ENCODE measurements around the gene PLD1. TPM values are rescaled to one million over a fixed set of nuclear protein-coding genes. Genes with fewer than 3 reads are reported as not detected.
"Not testable (repeated sequence)": the region's sequence is repeated elsewhere in the genome, so short reads cannot be mapped to it uniquely, and the experiment has no call there.

The PLD1 gene
- total RNA-seq, 1 experiment from 2014 or later = 6.2 TPM

DNA sequence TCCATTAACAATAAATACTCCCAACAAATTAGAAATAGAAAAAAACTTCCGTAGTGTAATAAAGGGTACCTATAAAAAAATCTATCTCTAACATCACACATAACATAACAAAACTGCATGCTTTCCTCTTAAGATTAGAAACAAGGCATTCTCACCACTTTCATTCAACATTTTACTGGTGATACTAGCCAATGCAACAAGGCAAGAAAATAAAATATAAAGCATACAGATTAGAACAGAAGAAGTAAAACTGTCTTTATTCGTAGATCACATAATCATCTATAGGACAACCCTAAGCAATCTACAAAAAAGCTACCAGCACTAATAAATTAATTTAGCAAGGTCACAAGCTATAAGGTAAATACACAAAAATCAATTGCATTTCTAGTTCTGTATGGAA is 107.1 kb downstream of the PLD1 start:
- no peak for DNase-seq (ENCODE audit: low read depth)

DNA sequence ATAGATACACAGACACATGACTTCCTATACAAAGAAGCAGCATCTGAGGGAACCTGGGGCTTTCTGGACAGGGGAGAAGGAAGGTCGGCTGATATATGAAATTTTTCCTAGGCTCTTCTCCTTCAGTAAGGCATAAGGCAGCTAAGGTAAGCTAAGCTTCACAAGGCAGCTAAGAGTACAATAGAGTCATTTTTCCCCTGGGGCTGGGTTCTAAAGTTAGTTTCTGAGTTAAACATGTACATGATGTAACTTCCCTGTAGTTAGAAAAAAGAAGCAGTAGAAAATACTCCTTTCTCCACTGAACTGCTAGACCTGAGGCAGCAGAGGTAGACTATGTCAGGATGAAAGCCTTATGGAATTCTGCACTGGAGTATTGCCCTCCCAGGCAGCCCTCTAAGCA is 109.6 kb downstream of the PLD1 start:
- no peak for DNase-seq (ENCODE audit: low read depth)

DNA sequence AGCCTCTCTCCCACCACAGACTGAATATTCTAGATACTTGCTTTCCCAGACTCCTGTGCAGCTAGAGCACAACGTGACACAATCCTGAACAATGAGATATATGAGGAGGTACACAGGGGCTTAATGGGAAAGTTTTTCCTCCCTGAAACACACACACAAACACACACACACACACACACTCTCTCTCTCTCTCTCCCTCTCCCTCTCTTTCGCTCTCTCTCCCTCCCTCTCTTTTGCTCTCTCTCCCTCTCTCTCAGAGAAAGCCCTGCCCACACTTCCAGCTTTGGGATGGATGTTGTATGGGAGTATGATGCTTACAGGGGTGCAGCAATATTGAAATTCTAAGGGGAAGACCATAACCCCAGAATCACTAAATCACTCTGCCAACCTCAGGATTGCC is 110.1 kb downstream of the PLD1 start:
- DNase-seq (ENCODE audit: low read depth) = no peak

DNA sequence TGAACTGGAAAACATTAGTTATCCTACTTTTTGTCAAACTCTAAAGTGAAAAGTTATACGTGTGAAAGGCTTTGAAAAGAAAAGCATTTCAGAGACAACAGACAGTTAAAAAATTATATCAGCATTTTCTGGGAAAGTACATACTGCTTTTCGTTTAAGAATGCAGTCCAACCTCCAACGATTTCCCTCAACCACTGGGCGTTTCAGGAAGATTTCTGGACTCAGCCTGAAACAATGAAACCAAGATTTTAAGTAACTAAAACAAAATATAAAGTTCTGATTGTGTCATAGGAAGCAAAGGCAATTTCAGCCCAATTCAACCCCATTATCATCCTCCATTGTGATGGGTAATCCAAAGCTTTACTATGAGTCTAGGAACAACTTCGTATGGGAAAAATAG is 110.7 kb downstream of the PLD1 start:
- no peak for DNase-seq (ENCODE audit: low read depth)

DNA sequence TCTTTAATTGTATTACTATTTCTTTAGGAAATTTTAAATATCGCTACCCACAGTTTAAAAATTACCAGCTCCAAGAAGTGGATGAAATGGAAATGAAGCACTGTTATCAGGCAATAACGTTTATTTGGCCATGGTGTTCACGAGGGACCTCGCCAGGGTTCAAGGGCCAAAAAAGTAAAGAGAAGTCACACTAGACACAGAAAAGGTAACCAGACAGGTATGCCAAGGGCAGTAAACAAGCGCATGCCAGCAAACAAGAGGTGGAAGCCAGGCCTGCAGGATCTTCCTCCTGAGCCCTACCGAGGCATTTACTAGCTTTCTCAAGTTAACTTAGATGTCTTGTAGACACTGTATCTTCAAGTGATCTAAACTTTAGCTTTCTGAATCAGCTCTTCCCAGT is 113.5 kb downstream of the PLD1 start:
- DNase-seq (ENCODE audit: low read depth) = no peak

DNA sequence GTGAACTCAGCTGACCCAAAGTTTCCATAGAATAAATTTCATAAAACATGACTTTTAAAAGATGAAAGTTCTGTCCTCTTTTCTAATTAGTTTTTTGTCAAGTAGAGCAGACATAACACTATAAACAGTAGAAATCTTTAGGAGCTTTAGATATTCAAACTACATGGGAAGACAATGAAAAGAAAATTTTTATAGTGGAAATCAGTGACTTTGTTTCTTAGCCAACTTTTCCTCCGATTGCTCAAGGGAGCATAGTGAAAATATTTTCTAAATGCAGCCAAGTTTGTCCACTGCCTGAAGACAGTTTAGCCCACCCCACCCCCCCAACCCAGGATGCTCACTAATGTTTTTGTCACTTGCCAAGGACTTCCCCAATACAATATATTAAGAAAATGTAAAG is 114.9 kb downstream of the PLD1 start:
- no peak for DNase-seq (ENCODE audit: low read depth)

DNA sequence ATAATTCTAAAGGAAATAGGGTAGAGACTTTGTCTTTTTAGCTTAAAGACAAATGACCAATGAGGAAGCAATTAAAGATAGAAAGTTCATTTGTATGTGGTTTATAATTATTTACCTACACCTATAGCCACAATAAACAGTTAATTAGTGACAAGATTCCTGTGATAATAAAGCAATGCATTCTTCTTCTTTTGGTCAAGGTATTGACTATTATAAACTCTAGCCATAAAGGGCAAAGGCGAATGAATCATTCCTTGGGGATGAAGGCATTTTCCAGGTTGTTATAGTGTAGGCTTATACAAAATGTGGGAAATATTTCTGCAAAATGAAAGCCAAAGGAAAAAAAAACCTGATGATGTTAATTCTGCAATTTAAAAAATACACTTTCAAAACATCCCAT is 115.4 kb downstream of the PLD1 start:
- DNase-seq (ENCODE audit: low read depth) = no peak

DNA sequence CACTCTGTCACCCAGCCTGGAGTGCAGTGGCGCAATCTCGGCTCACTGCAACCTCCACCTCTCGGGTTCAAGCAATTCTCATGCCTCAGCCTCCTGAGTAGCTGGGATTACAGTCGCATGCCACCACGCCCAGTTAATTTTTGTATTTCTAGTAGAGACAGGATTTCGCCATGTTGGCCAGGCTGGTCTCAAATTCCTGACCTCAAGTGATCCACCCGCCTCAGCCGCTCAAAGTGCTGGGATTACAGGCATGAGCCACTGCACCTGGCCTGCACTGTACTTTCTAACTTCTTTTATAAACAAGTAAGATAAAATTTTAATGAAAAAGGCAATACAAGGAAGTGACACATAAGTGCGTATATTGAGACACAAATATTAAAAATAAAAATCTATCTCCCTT is 117.7 kb downstream of the PLD1 start:
- not testable (repeated sequence) for DNase-seq (ENCODE audit: low read depth)

DNA sequence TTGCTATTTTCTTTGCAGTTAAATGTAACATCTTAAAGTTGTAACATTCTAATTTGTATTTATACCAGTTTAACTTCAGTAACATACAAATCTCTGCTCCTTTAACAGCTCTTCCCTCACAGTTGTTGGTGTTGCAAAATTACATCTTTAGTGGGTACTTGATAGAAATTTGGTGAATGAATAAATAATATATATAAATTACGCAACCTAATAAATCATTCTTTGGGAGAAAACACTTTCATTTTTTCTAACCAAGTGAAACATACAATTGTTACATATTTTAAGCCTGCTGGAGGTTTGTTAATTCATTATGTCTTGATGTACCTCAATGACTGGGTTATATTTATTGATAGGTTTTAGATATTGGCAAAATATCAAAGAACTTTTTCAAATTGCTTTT is 118.8 kb downstream of the PLD1 start:
- no peak for DNase-seq (ENCODE audit: low read depth)

DNA sequence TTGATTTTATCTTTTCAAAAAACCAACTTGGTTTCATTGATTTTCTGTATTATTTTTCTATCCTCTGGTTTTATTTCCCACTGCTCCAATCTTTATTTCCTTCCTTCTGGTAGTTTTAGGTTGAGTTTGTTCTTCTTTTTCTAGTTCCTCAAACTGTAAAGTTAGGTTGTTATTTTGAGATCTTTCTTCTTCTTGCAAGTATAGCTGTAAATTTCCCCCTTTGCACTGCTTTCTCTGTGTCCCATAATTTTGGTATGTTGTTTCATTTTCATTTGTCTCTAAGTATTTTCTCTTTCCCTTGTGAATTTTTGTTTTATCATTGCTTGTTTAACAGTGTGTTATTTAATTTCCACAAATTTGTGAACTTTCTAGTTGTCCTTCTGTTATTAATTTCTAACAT is 120.0 kb downstream of the PLD1 start:
- no peak for DNase-seq (ENCODE audit: low read depth)

DNA sequence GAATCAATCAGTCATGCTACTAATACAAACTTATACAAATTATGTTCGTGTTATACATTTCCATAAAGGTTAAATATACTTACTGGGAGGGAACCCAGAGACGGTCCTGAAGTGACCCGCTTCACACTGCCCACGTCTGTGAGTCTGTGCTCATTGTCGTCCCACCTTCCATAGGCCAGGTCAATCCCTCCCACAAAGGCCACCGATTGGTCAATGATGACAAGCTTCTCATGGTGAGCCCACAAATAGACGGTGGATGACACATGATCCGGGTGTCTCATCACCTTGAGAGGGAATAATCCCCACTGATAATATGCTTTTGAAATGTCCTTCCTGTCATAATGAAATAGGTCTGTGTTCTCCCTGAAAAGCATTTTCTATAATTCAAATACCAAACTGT is 121.7 kb downstream of the PLD1 start:
- DNase-seq (ENCODE audit: low read depth) = peak; percentile 25

DNA sequence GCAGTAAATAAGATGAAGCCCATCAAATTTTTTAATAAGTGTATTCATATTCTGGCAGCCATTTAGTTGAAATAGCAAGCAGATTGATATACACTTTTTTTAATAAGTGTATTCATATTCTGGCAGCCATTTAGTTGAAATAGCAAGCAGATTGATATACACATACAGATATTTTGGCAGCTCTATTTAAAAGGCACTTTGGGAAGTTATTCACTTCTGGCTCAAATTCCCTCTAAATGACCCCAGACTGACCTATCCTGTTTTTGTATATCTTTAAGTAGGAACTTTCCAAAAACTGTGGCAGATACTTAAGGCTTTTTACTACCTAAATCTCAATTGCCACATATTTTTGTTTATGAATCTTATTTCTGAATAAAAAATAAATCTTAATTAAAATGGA is 122.3 kb downstream of the PLD1 start:
- DNase-seq (ENCODE audit: low read depth) = no peak

DNA sequence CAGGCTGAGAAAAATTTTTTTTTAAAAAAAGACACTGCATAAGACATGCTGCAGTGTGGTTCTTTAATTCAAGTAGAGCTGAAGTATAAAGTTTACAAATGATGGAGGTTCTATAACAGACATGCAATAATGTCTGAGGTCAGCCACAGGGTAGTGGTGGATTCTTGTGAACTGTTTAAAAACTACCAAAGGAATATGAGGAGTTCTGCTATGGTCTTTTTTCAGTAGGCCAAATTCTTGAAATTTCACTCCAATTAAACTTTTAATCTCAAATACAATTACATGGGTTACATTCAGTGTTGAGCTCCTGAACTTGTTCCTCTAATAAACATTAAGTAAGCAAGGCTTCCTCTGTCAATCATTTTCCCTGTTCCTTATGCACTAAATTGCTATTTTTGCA is 122.7 kb downstream of the PLD1 start:
- no peak for DNase-seq (ENCODE audit: low read depth)

DNA sequence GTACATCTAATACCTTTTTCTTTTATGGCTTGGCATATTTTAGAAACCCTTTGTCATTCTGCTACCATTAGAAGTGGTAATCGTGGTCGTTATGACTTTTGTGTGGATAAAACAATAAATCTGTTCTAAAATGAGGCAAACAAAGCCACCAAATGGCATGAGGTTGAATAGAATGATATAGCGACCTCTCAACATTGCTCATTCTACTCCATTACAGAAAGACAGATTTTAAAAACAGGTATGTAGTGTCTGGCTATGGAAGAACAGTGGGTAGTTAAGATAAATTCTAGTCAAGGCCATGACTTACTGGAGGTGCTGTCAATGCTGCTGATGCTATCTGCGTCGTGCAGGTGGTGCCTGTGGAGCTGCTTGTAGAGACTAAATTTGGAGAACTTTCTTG is 123.2 kb downstream of the PLD1 start:
- DNase-seq (ENCODE audit: low read depth) = no peak

DNA sequence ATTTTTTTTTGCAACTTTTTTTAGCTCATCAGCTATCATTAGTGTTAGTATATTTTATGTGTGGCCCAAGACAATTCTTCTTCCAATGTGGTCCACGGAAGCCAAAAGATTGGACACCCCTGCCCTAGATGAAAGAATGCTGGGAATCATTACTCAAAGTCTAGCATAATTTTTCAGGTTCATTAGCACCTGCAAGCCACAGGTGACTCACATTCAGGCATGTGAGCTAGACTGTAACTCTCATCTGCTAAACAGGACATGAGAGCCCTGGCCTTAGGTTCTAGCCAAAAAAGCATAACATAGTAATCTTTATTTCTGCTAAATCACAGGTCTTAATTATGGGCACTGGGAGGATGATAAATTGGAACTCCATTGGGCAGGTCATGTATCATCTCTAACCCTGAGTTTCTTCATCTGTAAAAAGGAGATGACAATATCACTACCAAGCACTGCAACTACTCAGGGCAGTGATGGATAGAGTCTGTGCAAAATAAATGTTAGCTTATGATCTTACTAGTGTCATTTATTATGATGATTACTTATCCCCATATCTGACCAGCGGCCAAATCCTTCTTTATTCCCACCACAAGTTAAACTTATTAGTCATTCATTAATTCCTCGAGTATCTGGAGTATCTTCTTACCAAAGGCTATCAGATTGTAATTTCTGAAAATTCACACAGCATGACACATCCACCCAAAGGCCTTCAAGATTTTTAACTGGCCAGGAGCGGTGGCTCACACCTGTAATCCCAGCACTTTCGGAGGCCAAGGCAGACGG is 125.0 kb downstream of the PLD1 start:
- no peak for DNase-seq (ENCODE audit: low read depth)

DNA sequence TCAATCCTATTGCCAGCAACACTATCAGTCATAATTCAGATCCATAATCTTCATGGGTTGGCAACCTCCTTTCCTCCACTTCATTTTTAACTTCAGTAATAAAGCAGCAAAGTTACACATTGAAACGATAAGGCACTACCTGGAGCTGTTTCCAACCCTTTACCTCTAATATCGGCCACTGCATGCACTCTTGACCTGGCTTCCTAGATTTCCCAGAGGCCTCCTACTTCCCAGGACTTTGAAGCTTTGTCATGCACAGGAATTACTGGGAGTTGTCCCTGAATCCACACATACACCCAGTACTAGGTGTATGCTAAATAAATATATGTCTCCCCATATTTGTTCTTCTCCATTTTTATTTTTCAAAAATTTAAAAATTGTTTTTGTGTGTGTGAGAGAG is 126.1 kb downstream of the PLD1 start:
- DNase-seq (ENCODE audit: low read depth) = no peak

DNA sequence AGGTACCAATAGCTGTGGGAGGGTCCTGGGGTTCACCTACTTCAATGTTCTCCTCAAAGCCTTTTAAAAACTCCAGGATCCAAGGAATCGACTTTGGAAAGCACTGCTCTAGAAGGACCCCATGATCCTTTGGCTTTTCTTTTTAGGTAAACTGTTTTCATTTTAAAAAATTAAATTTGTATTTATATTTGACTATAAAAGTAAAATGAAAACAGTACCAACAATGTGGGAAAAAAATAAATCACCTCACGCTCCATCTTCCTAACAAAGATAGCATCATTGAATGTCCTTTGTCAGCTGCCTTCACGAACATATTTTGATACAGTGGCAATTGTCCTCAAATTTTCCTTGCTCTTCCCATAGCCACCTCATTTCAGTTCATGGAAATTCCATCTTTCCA is 127.5 kb downstream of the PLD1 start:
- DNase-seq (ENCODE audit: low read depth) = no peak

DNA sequence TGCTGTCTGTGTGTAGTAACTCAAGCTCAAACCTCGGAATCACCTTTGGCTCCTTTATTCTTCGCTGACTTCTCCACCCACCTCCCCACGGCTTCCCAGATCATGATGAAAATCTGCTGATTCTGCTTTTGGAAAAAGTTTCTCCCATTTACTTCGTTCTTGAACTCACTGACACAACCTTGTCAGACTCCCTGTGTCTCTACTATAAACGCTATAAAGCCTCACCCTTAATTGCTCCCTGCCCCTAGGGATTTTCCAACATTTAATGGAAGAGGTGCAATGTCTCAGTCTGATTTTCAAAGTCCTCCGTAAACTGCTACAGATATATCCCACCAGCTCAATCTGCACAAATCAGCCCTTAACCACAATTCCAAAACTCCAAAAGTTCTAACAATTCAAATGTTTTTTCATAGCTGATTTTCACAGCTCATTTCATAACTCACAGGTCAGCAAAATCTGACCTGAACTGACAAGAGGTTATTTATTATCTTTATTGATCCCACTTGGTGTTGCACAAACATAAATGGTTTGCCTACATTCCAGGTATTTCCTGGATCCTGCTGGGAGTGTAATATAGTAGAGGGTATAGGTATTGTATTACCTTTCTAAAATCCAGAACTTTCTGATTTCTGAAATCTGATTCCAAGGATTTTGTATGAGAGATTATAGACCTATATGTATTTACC is 129.4 kb downstream of the PLD1 start:
- DNase-seq (ENCODE audit: low read depth) = no peak

DNA sequence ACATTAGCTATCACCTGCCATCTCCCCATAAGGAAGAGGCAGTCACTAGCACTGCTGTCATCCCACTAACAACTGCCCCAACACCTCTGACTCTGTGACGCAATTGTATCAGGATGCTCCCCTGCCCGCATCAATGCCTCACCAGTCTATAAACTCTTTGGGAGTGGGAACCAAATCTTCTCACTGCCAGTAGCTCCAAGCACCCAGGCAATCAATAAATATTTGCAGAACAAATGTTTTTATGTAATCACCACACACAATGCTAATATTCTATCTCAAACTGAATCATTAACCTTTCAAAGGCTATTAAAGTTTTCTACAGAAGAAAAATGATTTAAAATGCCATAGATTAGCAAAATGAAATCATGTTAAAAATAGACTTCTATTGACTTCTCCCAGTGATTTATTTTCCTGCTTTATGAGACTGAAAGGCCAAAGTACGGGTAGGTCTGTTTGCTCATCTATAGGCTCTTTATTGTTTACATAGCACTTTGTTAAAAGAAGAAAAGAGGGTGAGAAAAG is 131.3 kb downstream of the PLD1 start:
- DNase-seq (ENCODE audit: low read depth) = no peak

DNA sequence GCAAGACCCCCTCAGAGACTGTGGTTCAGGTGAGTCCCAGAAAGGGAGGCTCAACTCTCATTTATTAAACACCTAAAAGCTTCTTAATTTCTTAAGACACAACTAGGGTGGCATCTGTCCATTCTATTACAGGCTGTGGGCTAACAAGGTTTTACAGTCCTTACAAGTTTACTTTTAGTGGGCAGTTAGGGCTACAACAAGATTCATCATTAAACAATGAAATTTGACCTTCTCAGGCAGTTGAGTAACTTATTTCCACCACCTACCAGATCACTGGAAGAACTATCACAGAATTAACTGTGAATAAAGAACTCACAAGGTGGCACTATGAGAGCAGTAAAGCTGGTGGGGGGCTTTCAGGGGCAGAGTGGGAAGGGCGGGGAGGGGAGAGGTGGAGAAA is 132.6 kb downstream of the PLD1 start:
- DNase-seq (ENCODE audit: low read depth) = no peak

DNA sequence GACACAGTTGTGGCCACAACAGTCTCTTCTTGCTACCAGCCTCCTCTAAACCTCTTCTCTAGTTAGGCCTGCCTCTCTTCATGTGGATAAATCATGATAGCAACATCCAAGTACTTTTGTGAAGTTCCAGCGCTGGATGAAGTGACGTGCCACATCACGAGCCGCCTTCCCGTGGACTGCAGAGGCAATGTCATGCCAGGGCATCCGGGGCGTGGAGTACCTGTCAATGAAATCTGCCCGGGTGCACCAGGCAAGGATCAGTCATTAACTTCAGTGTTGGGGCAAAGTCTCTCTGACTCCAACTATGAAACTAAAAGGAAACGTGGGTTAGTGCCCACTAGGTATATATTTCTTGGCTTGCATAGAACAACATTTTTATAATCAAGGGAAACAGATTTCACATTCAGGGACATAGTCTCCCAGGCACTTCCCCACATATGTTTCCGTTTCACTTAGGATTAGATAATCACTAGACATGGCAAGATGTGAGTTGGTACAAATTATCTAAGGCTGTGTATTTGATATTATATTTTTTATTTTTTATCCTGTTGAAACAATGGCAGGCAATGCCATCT is 133.6 kb downstream of the PLD1 start:
- DNase-seq (ENCODE audit: low read depth) = no peak

DNA sequence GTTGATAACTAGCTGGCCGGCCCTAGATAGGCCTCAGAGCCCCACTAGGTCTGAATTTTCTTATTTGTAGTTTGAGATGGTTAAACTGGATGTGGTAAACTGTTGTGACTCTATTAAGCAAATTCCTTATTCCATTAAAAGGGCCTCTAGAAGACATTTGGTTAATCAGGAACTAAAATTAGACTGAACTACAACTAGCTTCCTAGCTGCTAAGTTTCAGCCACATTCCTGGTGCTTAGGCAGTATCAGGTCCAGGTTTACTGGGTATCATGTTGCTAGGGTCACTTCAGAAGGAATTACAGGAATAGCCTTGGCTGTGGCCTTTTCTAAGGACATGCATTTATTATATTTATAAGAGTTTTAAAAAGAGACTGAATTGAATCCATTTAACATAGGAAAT is 136.3 kb downstream of the PLD1 start:
- DNase-seq (ENCODE audit: low read depth) = no peak

DNA sequence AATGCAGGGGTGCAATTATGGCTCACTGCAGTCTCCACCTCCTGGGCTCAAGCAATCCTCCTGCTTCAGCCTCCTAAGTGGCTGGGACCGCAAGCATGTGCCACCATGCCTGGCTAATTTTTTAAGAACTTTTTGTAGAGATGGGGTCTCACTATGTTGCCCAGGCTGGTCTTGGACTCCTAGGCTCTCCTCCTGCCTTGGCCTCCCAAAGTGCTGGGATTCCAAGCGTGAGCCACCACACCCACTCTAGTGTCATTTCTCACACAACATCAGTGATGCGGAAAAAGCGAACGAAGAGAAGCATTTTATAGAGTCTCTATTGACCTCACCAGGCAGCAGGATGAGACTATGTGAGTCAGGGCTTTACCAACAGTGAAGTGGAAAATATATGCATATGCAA is 137.7 kb downstream of the PLD1 start:
- DNase-seq (ENCODE audit: low read depth) = no peak
